Measurements from ENCODE around the gene CCNO.

GRCh38 chr5:55219770-55220169, 13.6 kb downstream of the CCNO start:
- no peak for TF ChIP-seq CTCF (IDR thresholded peaks at IDR 0.05)
- TF ChIP-seq POLR2A (IDR thresholded peaks at IDR 0.05) = no peak

All from body of pancreas (tissue), 4 donors.